ENCODE data around the gene CFAP206.

- TF ChIP-seq, protein P1, sequence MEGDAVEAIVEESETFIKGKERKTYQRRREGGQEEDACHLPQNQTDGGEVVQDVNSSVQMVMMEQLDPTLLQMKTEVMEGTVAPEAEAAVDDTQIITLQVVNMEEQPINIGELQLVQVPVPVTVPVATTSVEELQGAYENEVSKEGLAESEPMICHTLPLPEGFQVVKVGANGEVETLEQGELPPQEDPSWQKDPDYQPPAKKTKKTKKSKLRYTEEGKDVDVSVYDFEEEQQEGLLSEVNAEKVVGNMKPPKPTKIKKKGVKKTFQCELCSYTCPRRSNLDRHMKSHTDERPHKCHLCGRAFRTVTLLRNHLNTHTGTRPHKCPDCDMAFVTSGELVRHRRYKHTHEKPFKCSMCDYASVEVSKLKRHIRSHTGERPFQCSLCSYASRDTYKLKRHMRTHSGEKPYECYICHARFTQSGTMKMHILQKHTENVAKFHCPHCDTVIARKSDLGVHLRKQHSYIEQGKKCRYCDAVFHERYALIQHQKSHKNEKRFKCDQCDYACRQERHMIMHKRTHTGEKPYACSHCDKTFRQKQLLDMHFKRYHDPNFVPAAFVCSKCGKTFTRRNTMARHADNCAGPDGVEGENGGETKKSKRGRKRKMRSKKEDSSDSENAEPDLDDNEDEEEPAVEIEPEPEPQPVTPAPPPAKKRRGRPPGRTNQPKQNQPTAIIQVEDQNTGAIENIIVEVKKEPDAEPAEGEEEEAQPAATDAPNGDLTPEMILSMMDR (IDR thresholded peaks at IDR 0.05 in 8 of 11, conservative IDR thresholded peaks at IDR 0.05 in 3 of 11) = no peak
- TF ChIP-seq POLR2AphosphoS5 (IDR thresholded peaks at IDR 0.05) = no peak
- TF ChIP-seq POLR2A (IDR thresholded peaks at IDR 0.05) = no peak
Measured at GRCh38 chr6:87408721-87409155, 966 bp downstream of the CFAP206 start.

All from spleen (tissue), 7 donors.